NB4 (cell line): Measurements from ENCODE around the gene TOR2A.
"Not testable (repeated sequence)": the region's sequence is repeated elsewhere in the genome, so short reads cannot be mapped to it uniquely, and the experiment has no call there.

Experiments used
- DNase-seq: peaks from one replicate; pipeline ENCODE4 v3.0.0; 2010; ENCODE audit warnings: low read depth
- H3K4me3 ChIP-seq: one replicate; pipeline ENCODE4 v1.5.1; 2011; ENCODE audit warnings: mild to moderate bottlenecking, low read depth, low read length, moderate library complexity
- CTCF ChIP-seq: IDR thresholded peaks from one replicate; pipeline ENCODE4 v1.5.1; 2012; ENCODE audit warnings: low read depth, low read length
- MAX ChIP-seq: IDR thresholded peaks from 2 replicates; pipeline ENCODE4 v1.6.1; 2011; ENCODE audit warnings: low read depth, low read length
- MYC ChIP-seq: IDR thresholded peaks from 2 replicates; pipeline ENCODE4 v1.6.1; 2011; ENCODE audit warnings: low read depth, low read length
- POLR2A ChIP-seq: IDR thresholded peaks from 2 replicates; pipeline ENCODE4 v1.6.1; 2011; ENCODE audit warnings: mild to moderate bottlenecking; ENCODE audit not compliant: insufficient read length; ENCODE audit errors: extremely low read depth

TOR2A gene

GRCh38 chr9:127734747-127735529 is at the start of gene TOR2A:
Gene TOR2A (minus strand): TSS chr9:127735294. CDS start chr9:127735270, 24 bp downstream.
- H3K4me3 ChIP-seq = peak within 1 kb of the TSS; percentile 55
- TF ChIP-seq MYC (peak; percentile 51; the same call in 1 of the 2 replicates), CTCF (peak; percentile 80), POLR2A (peak; percentile 63), MAX (peak; percentile 53; the same call in 1 of the 2 replicates)
- DNase-seq = peak; percentile 97

- H3K4me3 ChIP-seq = peak overlapping the region; percentile 36
- TF ChIP-seq POLR2A = no peak
- TF ChIP-seq CTCF = no peak
- TF ChIP-seq MYC = no peak; the same call in 1 of the 2 replicates
- TF ChIP-seq MAX = peak; percentile 20; the same call in 1 of the 2 replicates
Measured at GRCh38 chr9:127783111-127784008, 48.3 kb upstream of the TOR2A start.

GRCh38 chr9:127781806-127782205 is 46.7 kb upstream of the TOR2A start:
- TF ChIP-seq POLR2A (no peak), MAX (no peak), CTCF (no peak), MYC (no peak)
- peak; percentile 48 for DNase-seq
- H3K4me3 ChIP-seq = no peak overlapping the region

More at GRCh38 chr9:127783111-127784008, 48.3 kb upstream of the TOR2A start:
- DNase-seq = peak; percentile 98

- DNase-seq = peak; percentile 75
- H3K4me3 ChIP-seq = not testable (repeated sequence)
Measured at GRCh38 chr9:127780909-127781308, 45.8 kb upstream of the TOR2A start.

GRCh38 chr9:127780126-127780885 is 45.2 kb upstream of the TOR2A start:
- H3K4me3 ChIP-seq = no peak overlapping the region
- DNase-seq = peak; percentile 32

More at GRCh38 chr9:127780126-127780885, 45.2 kb upstream of the TOR2A start:
- TF ChIP-seq POLR2A (no peak), MYC (no peak), MAX (no peak)
